GM20431 (cell line): ENCODE results near the gene CPA2.
"Not testable (repeated sequence)": the region's sequence is repeated elsewhere in the genome, so short reads cannot be mapped to it uniquely, and the experiment has no call there.

Source experiments
- in situ Hi-C: fragments of 300-500 bp; cut with MseI, MboI; formaldehyde crosslinking; loops from one replicate; pipeline ENCODE4 v1.15.0; 2020; ENCODE audit warnings: low sequenced_read_pairs; ENCODE audit not compliant: unreplicated experiment

CPA2 gene

GRCh38 chr7:130303127-130303526 lies 36.5 kb downstream of the CPA2 start:
- in situ Hi-C loops, result no loop called here

- in situ Hi-C loops, result no loop called here
Observed at GRCh38 chr7:130303551-130303950, 36.9 kb downstream of the CPA2 start.

- in situ Hi-C loops, result no loop called here
Observed at GRCh38 chr7:130303982-130304381, 37.3 kb downstream of the CPA2 start.

GRCh38 chr7:130304878-130305277 lies 38.2 kb downstream of the CPA2 start:
- in situ Hi-C loops, result no loop called here

GRCh38 chr7:130305433-130306042 lies 38.9 kb downstream of the CPA2 start:
- in situ Hi-C loops, result no loop called here

GRCh38 chr7:130309986-130310385 lies 43.3 kb downstream of the CPA2 start:
- in situ Hi-C loops, result no loop called here

GRCh38 chr7:130314305-130314704 lies 47.6 kb downstream of the CPA2 start:
- in situ Hi-C loops, result no loop called here

- in situ Hi-C loops, result no loop called here
Observed at GRCh38 chr7:130319541-130319940, 52.9 kb downstream of the CPA2 start.

GRCh38 chr7:130321542-130322229 lies 55.0 kb downstream of the CPA2 start:
- in situ Hi-C loops, result not testable (repeated sequence)

GRCh38 chr7:130322615-130323014 lies 56.0 kb downstream of the CPA2 start:
- in situ Hi-C loops, result no loop called here

GRCh38 chr7:130324306-130324943 lies 57.8 kb downstream of the CPA2 start:
- in situ Hi-C loops, result no loop called here

- in situ Hi-C loops, result no loop called here
Observed at GRCh38 chr7:130329681-130330080, 63.0 kb downstream of the CPA2 start.

- in situ Hi-C loops, result no loop called here
Observed at GRCh38 chr7:130332259-130333053, 65.8 kb downstream of the CPA2 start.

- in situ Hi-C loops, result no loop called here
Observed at GRCh38 chr7:130333832-130334231, 67.2 kb downstream of the CPA2 start.

GRCh38 chr7:130334274-130334673 lies 67.6 kb downstream of the CPA2 start:
- in situ Hi-C loops, result no loop called here

GRCh38 chr7:130337410-130337971 lies 70.8 kb downstream of the CPA2 start:
- in situ Hi-C loops, result no loop called here

- in situ Hi-C loops, result no loop called here
Observed at GRCh38 chr7:130338233-130338632, 71.6 kb downstream of the CPA2 start.
